IMR-90 (cell line): ENCODE data around the gene PTN. TPM values are rescaled to one million over a fixed set of nuclear protein-coding genes. Genes with fewer than 3 reads are reported as not detected.

ENCODE experiments used
- ATAC-seq: fragments of 200-7000 bp; cut with Tn5 transposase; 2 replicates; pipeline ENCODE4 v1.9.1; 2020; ENCODE audit warnings: low read depth, mild to moderate bottlenecking, moderate library complexity
- BruUV-seq: library from RNA; stranded (reverse); fragments of 400-500 nt; replicated peaks from 2 replicates; lab custom pipeline; 2021; lab: Mats Ljungman, UMichigan
- CTCF ChIA-PET: fragments of 300-600 bp; formaldehyde crosslinking; extraction: SDS; loops from one replicate; lab custom pipeline; 2021; ENCODE audit warnings: antibody characterized with exemption; lab: Yijun Ruan, JAX
- POLR2A ChIA-PET: fragments of 300-600 bp; sonication (Branson Sonifier 250); formaldehyde crosslinking; loops from one replicate; lab custom pipeline; 2022; ENCODE audit warnings: antibody characterized with exemption; ENCODE audit not compliant: unreplicated experiment; lab: Charles Lee
- DNase-seq: peaks from one replicate; pipeline ENCODE4 v3.0.0; 2013
- H2AFZ ChIP-seq: replicated peaks from 2 replicates; pipeline ENCODE3; 2013; ENCODE audit warnings: low read length, mild to moderate bottlenecking; ENCODE audit not compliant: poor library complexity
- H2AK5ac ChIP-seq: 2 replicates; pipeline ENCODE4 v1.6.1; 2013; ENCODE audit warnings: low read depth, low read length, inconsistent platforms
- H2AK9ac ChIP-seq: replicated peaks from 2 replicates; pipeline ENCODE3; 2013; ENCODE audit warnings: mild to moderate bottlenecking, low read depth, low read length, moderate library complexity; ENCODE audit not compliant: poor library complexity
- H2BK120ac ChIP-seq: 2 replicates; pipeline ENCODE4 v1.6.1; 2013; ENCODE audit warnings: low read depth, low read length, inconsistent platforms
- H2BK15ac ChIP-seq: 3 replicates; pipeline ENCODE4 v1.6.1; 2013; ENCODE audit warnings: low read depth, low read length, inconsistent platforms
- H2BK20ac ChIP-seq: 2 replicates; pipeline ENCODE4 v1.6.1; 2013; ENCODE audit warnings: low read depth, mild to moderate bottlenecking, inconsistent platforms, low read length, moderate library complexity
- H2BK5ac ChIP-seq: 2 replicates; pipeline ENCODE4 v1.6.1; 2013; ENCODE audit warnings: mild to moderate bottlenecking, low read depth, low read length, inconsistent platforms; ENCODE audit not compliant: poor library complexity, severe bottlenecking
- H3K14ac ChIP-seq: replicated peaks from 2 replicates; pipeline ENCODE4 v1.6.1; 2013; ENCODE audit warnings: low read depth, low read length, inconsistent platforms
- H3K18ac ChIP-seq: 2 replicates; pipeline ENCODE4 v1.6.1; 2013; ENCODE audit warnings: low read depth, low read length, control low read depth
- H3K23ac ChIP-seq: 2 replicates; pipeline ENCODE4 v1.6.1; 2013; ENCODE audit warnings: low read depth, low read length, inconsistent platforms
- H3K27ac ChIP-seq: 2 replicates; pipeline ENCODE4 v1.5.1; 2013; ENCODE audit warnings: mild to moderate bottlenecking, control low read depth, low read length; ENCODE audit not compliant: insufficient read depth
- H3K27me3 ChIP-seq: 2 replicates; pipeline ENCODE4 v1.6.1; 2013; ENCODE audit warnings: low read length; ENCODE audit not compliant: control insufficient read depth, insufficient read depth
- H3K36me3 ChIP-seq: 2 replicates; pipeline ENCODE4 v1.6.1; 2013; ENCODE audit warnings: low read length, mixed read lengths; ENCODE audit not compliant: control insufficient read depth, insufficient read depth
- H3K4ac ChIP-seq: 2 replicates; pipeline ENCODE4 v1.6.1; 2013; ENCODE audit warnings: low read depth, low read length, inconsistent platforms
- H3K4me1 ChIP-seq: 2 replicates; pipeline ENCODE4 v1.6.1; 2013; ENCODE audit warnings: low read length, mixed read lengths; ENCODE audit not compliant: control insufficient read depth, insufficient read depth
- H3K4me2 ChIP-seq: 2 replicates; pipeline ENCODE4 v1.6.1; 2013; ENCODE audit warnings: low read depth, mild to moderate bottlenecking, control low read depth, low read length, moderate library complexity
- H3K4me3 ChIP-seq: 2 replicates; pipeline ENCODE4 v1.5.1; 2013; ENCODE audit warnings: low read depth, mild to moderate bottlenecking, control low read depth, low read length, moderate library complexity; ENCODE audit not compliant: insufficient read depth
- H3K56ac ChIP-seq: 2 replicates; pipeline ENCODE4 v1.6.1; 2013; ENCODE audit warnings: low read length, inconsistent platforms; ENCODE audit not compliant: insufficient read depth; ENCODE audit errors: extremely low read depth
- H3K79me1 ChIP-seq, 2 experiments: 2 replicates each; pipeline ENCODE4 v1.6.1; 2013; ENCODE audit warnings: low read length in 2 of 2, inconsistent platforms in 1 of 2, low read depth in 1 of 2
- H3K9ac ChIP-seq: 2 replicates; pipeline ENCODE4 v1.6.1; 2013; ENCODE audit warnings: low read depth, low read length, control low read depth
- H3K9me1 ChIP-seq: 2 replicates; pipeline ENCODE4 v1.6.1; 2013; ENCODE audit warnings: low read length, inconsistent platforms; ENCODE audit not compliant: insufficient read depth
- H3K9me3 ChIP-seq: 2 replicates; pipeline ENCODE4 v1.6.1; 2013; ENCODE audit warnings: low read length; ENCODE audit not compliant: control insufficient read depth, insufficient read depth
- H4K20me1 ChIP-seq: 2 replicates; pipeline ENCODE4 v1.6.1; 2013; ENCODE audit warnings: low read length, inconsistent platforms; ENCODE audit not compliant: insufficient read depth
- H4K5ac ChIP-seq: 2 replicates; pipeline ENCODE4 v1.6.1; 2013; ENCODE audit warnings: mild to moderate bottlenecking, low read depth, low read length, control low read depth
- H4K8ac ChIP-seq, 2 experiments: 2 replicates each; pipeline ENCODE4 v1.6.1; 2013; ENCODE audit warnings: low read depth in 2 of 2, low read length in 2 of 2, control low read depth in 1 of 2, inconsistent platforms in 1 of 2
- H4K91ac ChIP-seq: 2 replicates; pipeline ENCODE4 v1.6.1; 2013; ENCODE audit warnings: low read depth, low read length, inconsistent platforms; ENCODE audit not compliant: insufficient read depth
- BHLHE40 ChIP-seq: fragments of 150-350 bp; IDR thresholded peaks from 2 replicates; pipeline ENCODE4 v1.6.1; 2016; ENCODE audit warnings: mild to moderate bottlenecking, low read depth, low read length
- CHD1 ChIP-seq: IDR thresholded peaks from 2 replicates; pipeline ENCODE4 v1.6.1; 2012; ENCODE audit warnings: low read depth, low read length, improper control_type of control experiment
- FOS ChIP-seq: fragments of 150-350 bp; IDR thresholded peaks from 2 replicates; pipeline ENCODE4 v1.6.1; 2016; ENCODE audit warnings: low read depth, low read length
- MAFK ChIP-seq: IDR thresholded peaks from 2 replicates; pipeline ENCODE4 v1.6.1; 2012; ENCODE audit warnings: low read depth, low read length, improper control_type of control experiment
- MXI1 ChIP-seq: IDR thresholded peaks from 2 replicates; pipeline ENCODE4 v1.6.1; 2012; ENCODE audit warnings: low read depth, mild to moderate bottlenecking, low read length, moderate library complexity, borderline replicate concordance
- RAD21 ChIP-seq: IDR thresholded peaks from 2 replicates; pipeline ENCODE4 v1.6.1; 2012; ENCODE audit warnings: low read length, improper control_type of control experiment
- RCOR1 ChIP-seq: IDR thresholded peaks from 2 replicates; pipeline ENCODE4 v1.6.1; 2012; ENCODE audit warnings: mild to moderate bottlenecking, low read length, improper control_type of control experiment; ENCODE audit not compliant: insufficient replicate concordance
- RFX5 ChIP-seq: IDR thresholded peaks from 2 replicates; pipeline ENCODE4 v1.8.0; 2012; ENCODE audit warnings: low read depth, mild to moderate bottlenecking, low read length, moderate library complexity
- SMC3 ChIP-seq: fragments of 150-350 bp; IDR thresholded peaks from 2 replicates; pipeline ENCODE4 v1.6.1; 2016; ENCODE audit warnings: low read depth, mild to moderate bottlenecking, antibody characterized with exemption, low read length, moderate library complexity
- dilution Hi-C: fragments of 300-500 bp; cut with HindIII; formaldehyde crosslinking; loops from one replicate; pipeline ENCODE4 v1.14.3; 2018; ENCODE audit warnings: low sequenced_read_pairs; ENCODE audit not compliant: unreplicated experiment
- in situ Hi-C: fragments of 300-500 bp; cut with MboI; formaldehyde crosslinking; loops from 3 replicates; pipeline ENCODE4 v1.14.3; 2019; ENCODE audit warnings: low sequenced_read_pairs, inconsistent platforms, mixed read lengths
- intact Hi-C: fragments of 100-400 bp; cut with micrococcal nuclease; formaldehyde crosslinking; loops from 2 replicates; pipeline ENCODE4 v1.10.0; 2022
- polyA plus RNA-seq, 3 experiments: library from polyadenylated mRNA; depleted of rRNA; stranded (reverse); fragments of >200 nt; gene quantifications; 2 replicates each; pipeline ENCODE4 v1.2.3, GENCODE V29; 2012; ENCODE audit warnings: low replicate concordance in 1 of 3
- total RNA-seq: library from RNA; depleted of rRNA; stranded (reverse); fragments of >200 nt; gene quantifications from 2 replicates; pipeline ENCODE4 v1.2.3, GENCODE V29; 2012
- TF ChIP-seq, protein P1 (sequence below): fragments of 150-350 bp; IDR thresholded peaks from 2 replicates; pipeline ENCODE4 v1.6.1; 2017; ENCODE audit warnings: mild to moderate bottlenecking, antibody characterized with exemption, low read length, low read depth
- TF ChIP-seq, protein P2 (sequence below): conservative IDR thresholded peaks from 2 replicates; pipeline ENCODE4 v1.5.1; 2012; ENCODE audit warnings: mild to moderate bottlenecking, low read depth, low read length, improper control_type of control experiment
- TF ChIP-seq, protein P3 (sequence below): fragments of 150-350 bp; IDR thresholded peaks from 2 replicates; pipeline ENCODE4 v1.6.1; 2016; ENCODE audit warnings: low read depth, mild to moderate bottlenecking, low read length, moderate library complexity, borderline replicate concordance

The PTN gene
- total and polyA plus RNA-seq, 2 of the 4 experiments (the other 2 are of a cell fraction) = 61.7 to 186 TPM

DNA sequence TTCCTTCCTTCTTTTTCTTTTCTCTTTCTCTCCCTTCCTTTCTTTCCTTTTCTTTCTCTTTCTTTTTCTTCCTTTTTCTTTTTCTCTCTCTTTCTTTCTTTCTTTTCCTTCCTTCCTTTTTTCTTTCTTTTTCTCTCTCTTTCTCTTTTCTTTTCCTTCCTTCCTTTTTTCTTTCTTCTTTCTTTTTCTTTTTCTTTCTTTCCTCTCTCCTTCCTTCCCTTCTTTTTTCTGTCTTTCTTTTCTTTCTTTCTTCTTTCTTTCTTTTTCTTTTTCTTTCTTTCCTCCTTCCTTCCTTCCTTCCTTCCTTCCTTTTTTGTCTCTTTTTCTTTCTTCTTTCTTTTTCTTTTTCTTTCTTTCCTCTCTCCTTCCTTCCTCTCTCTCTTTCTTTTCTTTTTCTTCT lies 136.8 kb downstream of the PTN start:
- Histone ChIP-seq H4K20me1 (no peaks in the 10 kb centered on the region), H3K14ac (no peak overlapping the region), H3K79me1 (no peaks in the 10 kb centered on the region), H2BK5ac (no peak overlapping the region), H4K8ac (no peak overlapping the region), H3K4me2 (no peak overlapping the region), H4K91ac (no peak overlapping the region), H3K4me1 (no peaks in the 10 kb centered on the region), H2BK20ac (no peak overlapping the region), H2AK5ac (no peak overlapping the region), H3K27me3 (no peaks in the 10 kb centered on the region), H4K5ac (no peak overlapping the region), H2AK9ac (no peak overlapping the region), H3K18ac (no peak overlapping the region), H3K56ac (no peak overlapping the region), H3K4me3 (no peak overlapping the region), H3K9me3 (peaks cover 2% of the 10 kb centered on the region; the same call in 1 of the 2 replicates), H3K23ac (no peak overlapping the region), H3K27ac (no peak overlapping the region), H3K36me3 (no peaks in the 10 kb centered on the region), H3K4ac (no peak overlapping the region), H3K9me1 (no peaks in the 10 kb centered on the region), H2AFZ (no peak overlapping the region), H2BK120ac (no peak overlapping the region), H3K9ac (no peak overlapping the region), H2BK15ac (no peak overlapping the region)
- in situ Hi-C loops (no loop called here), intact Hi-C loops (no loop called here), dilution Hi-C loops (no loop called here)
- TF ChIP-seq MXI1 = no peak
- TF ChIP-seq RAD21 = no peak
- TF ChIP-seq MAFK = no peak
- no peak for TF ChIP-seq RCOR1
- no peak for TF ChIP-seq CHD1
- no peak for TF ChIP-seq RFX5
- TF ChIP-seq, protein P1, sequence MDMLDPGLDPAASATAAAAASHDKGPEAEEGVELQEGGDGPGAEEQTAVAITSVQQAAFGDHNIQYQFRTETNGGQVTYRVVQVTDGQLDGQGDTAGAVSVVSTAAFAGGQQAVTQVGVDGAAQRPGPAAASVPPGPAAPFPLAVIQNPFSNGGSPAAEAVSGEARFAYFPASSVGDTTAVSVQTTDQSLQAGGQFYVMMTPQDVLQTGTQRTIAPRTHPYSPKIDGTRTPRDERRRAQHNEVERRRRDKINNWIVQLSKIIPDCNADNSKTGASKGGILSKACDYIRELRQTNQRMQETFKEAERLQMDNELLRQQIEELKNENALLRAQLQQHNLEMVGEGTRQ = no peak
- TF ChIP-seq, protein P2, sequence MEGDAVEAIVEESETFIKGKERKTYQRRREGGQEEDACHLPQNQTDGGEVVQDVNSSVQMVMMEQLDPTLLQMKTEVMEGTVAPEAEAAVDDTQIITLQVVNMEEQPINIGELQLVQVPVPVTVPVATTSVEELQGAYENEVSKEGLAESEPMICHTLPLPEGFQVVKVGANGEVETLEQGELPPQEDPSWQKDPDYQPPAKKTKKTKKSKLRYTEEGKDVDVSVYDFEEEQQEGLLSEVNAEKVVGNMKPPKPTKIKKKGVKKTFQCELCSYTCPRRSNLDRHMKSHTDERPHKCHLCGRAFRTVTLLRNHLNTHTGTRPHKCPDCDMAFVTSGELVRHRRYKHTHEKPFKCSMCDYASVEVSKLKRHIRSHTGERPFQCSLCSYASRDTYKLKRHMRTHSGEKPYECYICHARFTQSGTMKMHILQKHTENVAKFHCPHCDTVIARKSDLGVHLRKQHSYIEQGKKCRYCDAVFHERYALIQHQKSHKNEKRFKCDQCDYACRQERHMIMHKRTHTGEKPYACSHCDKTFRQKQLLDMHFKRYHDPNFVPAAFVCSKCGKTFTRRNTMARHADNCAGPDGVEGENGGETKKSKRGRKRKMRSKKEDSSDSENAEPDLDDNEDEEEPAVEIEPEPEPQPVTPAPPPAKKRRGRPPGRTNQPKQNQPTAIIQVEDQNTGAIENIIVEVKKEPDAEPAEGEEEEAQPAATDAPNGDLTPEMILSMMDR = no peak
- no peak for TF ChIP-seq FOS
- TF ChIP-seq, protein P3, sequence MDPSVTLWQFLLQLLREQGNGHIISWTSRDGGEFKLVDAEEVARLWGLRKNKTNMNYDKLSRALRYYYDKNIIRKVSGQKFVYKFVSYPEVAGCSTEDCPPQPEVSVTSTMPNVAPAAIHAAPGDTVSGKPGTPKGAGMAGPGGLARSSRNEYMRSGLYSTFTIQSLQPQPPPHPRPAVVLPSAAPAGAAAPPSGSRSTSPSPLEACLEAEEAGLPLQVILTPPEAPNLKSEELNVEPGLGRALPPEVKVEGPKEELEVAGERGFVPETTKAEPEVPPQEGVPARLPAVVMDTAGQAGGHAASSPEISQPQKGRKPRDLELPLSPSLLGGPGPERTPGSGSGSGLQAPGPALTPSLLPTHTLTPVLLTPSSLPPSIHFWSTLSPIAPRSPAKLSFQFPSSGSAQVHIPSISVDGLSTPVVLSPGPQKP = no peak
- TF ChIP-seq BHLHE40 = no peak
- TF ChIP-seq SMC3 = no peak
- ChIA-PET POLR2A (no interaction called here), CTCF (no interaction called here)
- DNase-seq = no peak
- BruUV-seq = no TSS peak
- ATAC-seq = no peak
